ENCODE data around the gene UPK3BL2.
"Not testable (repeated sequence)": the region's sequence is repeated elsewhere in the genome, so short reads cannot be mapped to it uniquely, and the experiment has no call there.

The UPK3BL2 gene

DNA sequence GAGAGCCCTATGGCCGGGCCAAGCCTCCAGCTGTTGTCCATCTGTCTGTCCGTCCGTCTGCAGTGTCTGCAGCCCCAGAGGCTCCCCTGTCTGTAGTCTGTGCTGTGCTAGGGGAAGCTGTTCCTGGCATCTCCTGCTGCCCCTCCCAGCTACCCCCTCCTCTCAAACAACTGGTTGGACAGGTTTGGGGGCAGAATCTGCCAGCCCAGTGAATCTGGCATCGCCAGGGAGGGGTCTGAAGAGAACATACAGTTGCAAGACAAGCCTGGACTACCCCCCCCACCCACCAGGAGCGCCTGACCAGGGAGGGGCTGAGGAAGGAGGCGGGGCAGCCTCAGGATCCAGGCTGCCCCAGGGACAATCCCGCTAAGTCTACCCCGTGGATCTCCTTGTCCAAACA lies at the start of gene UPK3BL2:
Gene UPK3BL2 (minus strand): TSS at position 101 of the 400 bp plus-strand sequence. CDS start 60 bp downstream, at position 41.
- not testable (repeated sequence) for H3K9me3 ChIP-seq (ENCODE audit: control insufficient read depth, insufficient read depth, low read length); H3K27ac ChIP-seq (ENCODE audit: low read depth, low read length); H3K79me2 ChIP-seq (ENCODE audit: control insufficient read depth, low read length); H3K4me3 ChIP-seq (ENCODE audit: low read length); H4K20me1 ChIP-seq (ENCODE audit: control insufficient read depth, insufficient read depth, low read depth, low read length); H3K9me2 ChIP-seq (replicated peaks; ENCODE audit: control insufficient read depth, low read length); H3K4me2 ChIP-seq (ENCODE audit: low read length); H3F3A ChIP-seq (ENCODE audit: control insufficient read depth, insufficient read depth); H3K36me3 ChIP-seq (ENCODE audit: control insufficient read depth, low read length); H3K27me3 ChIP-seq (ENCODE audit: control insufficient read depth, low read length); H3K4me1 ChIP-seq (ENCODE audit: control insufficient read depth, low read length)

DNA sequence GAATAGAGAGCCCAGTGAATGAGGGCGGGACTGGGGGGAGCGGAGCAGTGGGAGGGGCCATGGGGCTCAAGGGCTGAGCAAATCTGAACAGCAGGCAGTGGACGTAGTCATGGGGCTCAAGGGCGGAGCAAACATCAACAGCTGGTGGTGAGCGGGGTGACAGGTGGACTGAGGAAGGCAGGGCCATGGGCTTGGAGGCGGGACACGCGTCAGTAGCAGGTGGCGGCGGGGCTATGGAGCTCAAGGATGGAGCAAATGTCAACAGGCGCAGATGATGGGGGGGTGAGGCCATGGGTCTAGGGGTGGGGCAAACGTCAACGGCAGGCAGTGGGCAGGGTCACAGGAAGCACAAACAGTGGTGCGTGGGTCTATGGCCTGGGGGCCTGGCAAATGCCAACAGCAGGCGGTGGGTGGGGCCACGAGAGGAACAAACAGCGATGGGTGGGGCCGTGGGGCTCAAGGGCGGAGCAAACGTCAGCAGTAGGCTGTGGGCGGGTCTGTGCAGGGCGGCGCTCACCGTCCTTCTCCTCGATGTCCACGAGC lies 49.1 kb upstream of the UPK3BL2 start:
- not testable (repeated sequence) for H4K20me1 ChIP-seq (ENCODE audit: control insufficient read depth, insufficient read depth, low read depth, low read length); H3K36me3 ChIP-seq (ENCODE audit: control insufficient read depth, low read length); H3K4me1 ChIP-seq (ENCODE audit: control insufficient read depth, low read length); H3K4me3 ChIP-seq (ENCODE audit: low read length); H3K79me2 ChIP-seq (ENCODE audit: control insufficient read depth, low read length); H3K27me3 ChIP-seq (ENCODE audit: control insufficient read depth, low read length); H3K4me2 ChIP-seq (ENCODE audit: low read length); H3K9me3 ChIP-seq (ENCODE audit: control insufficient read depth, insufficient read depth, low read length); H3F3A ChIP-seq (ENCODE audit: control insufficient read depth, insufficient read depth); H3K9me2 ChIP-seq (replicated peaks; ENCODE audit: control insufficient read depth, low read length); H3K27ac ChIP-seq (ENCODE audit: low read depth, low read length)

DNA sequence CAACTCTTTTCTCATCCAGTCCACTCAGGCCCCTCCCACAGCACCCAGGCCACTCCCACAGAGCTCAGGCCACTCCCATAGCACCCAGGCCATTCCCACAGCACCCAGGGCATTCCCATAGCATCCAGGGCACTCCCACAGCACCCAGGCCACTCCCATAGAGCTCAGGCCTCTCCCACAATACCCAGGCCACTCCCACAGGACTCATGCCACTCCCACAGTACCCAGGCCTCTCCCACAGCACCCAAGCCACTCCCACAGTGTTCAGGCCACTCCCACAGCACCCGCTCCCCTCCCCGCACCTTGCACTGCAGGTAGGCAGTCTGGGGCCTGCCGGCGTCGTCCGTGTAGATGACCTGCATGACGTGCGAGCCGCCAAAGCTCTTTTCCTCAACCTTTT lies 46.4 kb upstream of the UPK3BL2 start:
- H3K4me2 ChIP-seq (ENCODE audit: low read length); H3F3A ChIP-seq (ENCODE audit: control insufficient read depth, insufficient read depth); H4K20me1 ChIP-seq (ENCODE audit: control insufficient read depth, insufficient read depth, low read depth, low read length); H3K36me3 ChIP-seq (ENCODE audit: control insufficient read depth, low read length); H3K27me3 ChIP-seq (ENCODE audit: control insufficient read depth, low read length); H3K4me1 ChIP-seq (ENCODE audit: control insufficient read depth, low read length); H3K27ac ChIP-seq (ENCODE audit: low read depth, low read length); H3K4me3 ChIP-seq (ENCODE audit: low read length); H3K9me2 ChIP-seq (replicated peaks; ENCODE audit: control insufficient read depth, low read length); H3K9me3 ChIP-seq (ENCODE audit: control insufficient read depth, insufficient read depth, low read length); H3K79me2 ChIP-seq (ENCODE audit: control insufficient read depth, low read length): not testable (repeated sequence)

DNA sequence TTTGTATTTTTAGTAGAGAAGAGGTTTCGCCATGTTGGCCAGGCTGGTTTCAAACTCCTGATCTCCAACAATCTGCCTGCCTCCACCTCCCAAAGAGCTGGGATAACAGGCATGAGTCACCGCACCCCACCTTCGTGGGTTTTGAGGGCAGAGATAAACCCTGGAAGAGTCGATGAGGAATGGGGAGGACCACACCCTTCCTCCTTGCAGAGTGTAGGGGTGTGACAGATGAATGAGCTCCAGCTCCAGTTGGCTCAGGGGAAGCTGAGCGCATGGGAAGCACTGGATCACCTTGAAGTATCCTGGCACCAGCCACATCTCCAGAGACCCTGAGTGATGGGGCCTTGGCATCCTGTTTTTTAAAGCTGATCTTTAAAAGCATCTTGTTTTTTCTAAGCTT lies 40.0 kb upstream of the UPK3BL2 start:
- H3K27me3 ChIP-seq (ENCODE audit: control insufficient read depth, low read length); H3K4me1 ChIP-seq (ENCODE audit: control insufficient read depth, low read length); H3K27ac ChIP-seq (ENCODE audit: low read depth, low read length); H3K79me2 ChIP-seq (ENCODE audit: control insufficient read depth, low read length); H3K36me3 ChIP-seq (ENCODE audit: control insufficient read depth, low read length); H3K9me2 ChIP-seq (replicated peaks; ENCODE audit: control insufficient read depth, low read length); H3K9me3 ChIP-seq (ENCODE audit: control insufficient read depth, insufficient read depth, low read length); H3K4me2 ChIP-seq (ENCODE audit: low read length); H4K20me1 ChIP-seq (ENCODE audit: control insufficient read depth, insufficient read depth, low read depth, low read length); H3K4me3 ChIP-seq (ENCODE audit: low read length); H3F3A ChIP-seq (ENCODE audit: control insufficient read depth, insufficient read depth): not testable (repeated sequence)

GRCh38 chr7:102581722-102582121 lies 38.2 kb upstream of the UPK3BL2 start:
- H3K4me1 ChIP-seq (ENCODE audit: control insufficient read depth, low read length); H3K27ac ChIP-seq (ENCODE audit: low read depth, low read length); H3K27me3 ChIP-seq (ENCODE audit: control insufficient read depth, low read length); H3F3A ChIP-seq (ENCODE audit: control insufficient read depth, insufficient read depth); H3K4me2 ChIP-seq (ENCODE audit: low read length); H3K36me3 ChIP-seq (ENCODE audit: control insufficient read depth, low read length); H3K9me3 ChIP-seq (ENCODE audit: control insufficient read depth, insufficient read depth, low read length); H3K4me3 ChIP-seq (ENCODE audit: low read length); H4K20me1 ChIP-seq (ENCODE audit: control insufficient read depth, insufficient read depth, low read depth, low read length); H3K79me2 ChIP-seq (ENCODE audit: control insufficient read depth, low read length); H3K9me2 ChIP-seq (replicated peaks; ENCODE audit: control insufficient read depth, low read length): not testable (repeated sequence)

DNA sequence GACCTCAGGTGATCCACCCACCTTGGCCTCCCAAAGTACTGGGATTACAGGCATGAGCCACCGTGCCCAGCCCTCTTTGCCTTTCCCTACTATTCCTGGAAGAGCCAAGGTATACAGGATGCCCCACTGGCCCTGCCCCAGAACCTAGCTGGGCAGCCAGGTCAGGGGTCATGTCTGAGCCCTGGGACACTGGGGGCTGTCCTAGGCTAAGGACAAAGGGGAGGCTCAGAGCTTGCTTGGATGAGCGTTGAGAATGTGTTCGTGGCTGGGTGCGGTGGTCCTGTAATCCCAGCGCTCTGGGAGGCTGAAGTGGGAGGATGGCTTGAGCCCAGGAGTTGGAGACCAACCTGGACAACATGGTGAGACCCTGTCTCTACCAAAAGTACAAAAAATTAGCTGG lies 35.0 kb upstream of the UPK3BL2 start:
- not testable (repeated sequence) for H3K9me3 ChIP-seq (ENCODE audit: control insufficient read depth, insufficient read depth, low read length); H3K36me3 ChIP-seq (ENCODE audit: control insufficient read depth, low read length); H3K27ac ChIP-seq (ENCODE audit: low read depth, low read length); H3F3A ChIP-seq (ENCODE audit: control insufficient read depth, insufficient read depth); H3K4me1 ChIP-seq (ENCODE audit: control insufficient read depth, low read length); H3K79me2 ChIP-seq (ENCODE audit: control insufficient read depth, low read length); H3K4me3 ChIP-seq (ENCODE audit: low read length); H4K20me1 ChIP-seq (ENCODE audit: control insufficient read depth, insufficient read depth, low read depth, low read length); H3K27me3 ChIP-seq (ENCODE audit: control insufficient read depth, low read length); H3K9me2 ChIP-seq (replicated peaks; ENCODE audit: control insufficient read depth, low read length); H3K4me2 ChIP-seq (ENCODE audit: low read length)

DNA sequence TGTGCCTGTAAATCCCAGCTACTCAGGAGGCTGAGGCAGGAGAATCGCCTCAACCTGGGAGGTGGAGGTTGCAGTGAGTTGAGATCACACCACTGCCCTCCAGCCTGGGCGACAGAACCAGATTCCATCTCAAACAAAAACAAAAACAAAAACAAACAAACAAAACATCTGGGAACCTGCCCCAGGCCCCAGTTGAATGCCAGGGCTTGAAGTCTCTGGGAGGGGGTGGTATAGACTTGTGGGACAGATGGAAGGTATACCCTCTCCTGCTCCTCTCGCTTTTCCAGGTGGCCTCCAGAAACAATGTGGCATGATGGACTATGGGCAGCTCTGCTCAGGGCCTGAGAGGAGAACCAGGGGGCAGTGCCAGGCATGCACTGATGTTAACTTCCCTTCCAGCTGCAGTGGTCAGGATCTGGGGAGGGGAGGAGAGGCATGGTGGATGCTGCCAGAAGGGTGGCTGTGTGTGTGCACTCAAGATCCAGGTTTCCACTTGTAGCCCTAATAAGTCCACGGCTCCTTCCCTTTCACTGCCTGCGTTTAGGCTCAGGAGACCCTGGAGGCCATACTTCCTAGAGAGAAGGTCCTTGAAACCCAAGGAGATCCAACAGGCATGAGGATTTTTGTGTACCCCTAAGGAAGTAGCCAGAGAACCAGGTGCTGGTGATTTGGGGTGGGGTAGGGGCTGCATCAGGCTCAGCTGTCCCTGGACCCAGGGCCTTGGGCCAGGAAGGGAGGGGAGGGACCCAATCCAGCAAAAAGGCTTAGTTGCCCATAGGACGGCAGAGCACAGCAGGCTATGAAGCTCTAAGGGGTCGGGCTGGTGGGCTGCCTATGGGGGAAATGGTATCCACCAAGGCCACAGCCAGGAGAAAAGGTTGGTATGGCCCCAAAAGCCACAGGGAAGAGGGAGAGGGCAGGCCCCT lies 34.1 kb upstream of the UPK3BL2 start:
- H3K4me2 ChIP-seq (ENCODE audit: low read length); H3K4me3 ChIP-seq (ENCODE audit: low read length); H4K20me1 ChIP-seq (ENCODE audit: control insufficient read depth, insufficient read depth, low read depth, low read length); H3K9me3 ChIP-seq (ENCODE audit: control insufficient read depth, insufficient read depth, low read length); H3K27ac ChIP-seq (ENCODE audit: low read depth, low read length); H3K79me2 ChIP-seq (ENCODE audit: control insufficient read depth, low read length); H3K27me3 ChIP-seq (ENCODE audit: control insufficient read depth, low read length); H3K36me3 ChIP-seq (ENCODE audit: control insufficient read depth, low read length); H3F3A ChIP-seq (ENCODE audit: control insufficient read depth, insufficient read depth); H3K4me1 ChIP-seq (ENCODE audit: control insufficient read depth, low read length); H3K9me2 ChIP-seq (replicated peaks; ENCODE audit: control insufficient read depth, low read length): not testable (repeated sequence)

GRCh38 chr7:102576363-102576762 lies 32.9 kb upstream of the UPK3BL2 start:
- not testable (repeated sequence) for H3K4me3 ChIP-seq (ENCODE audit: low read length); H3K9me3 ChIP-seq (ENCODE audit: control insufficient read depth, insufficient read depth, low read length); H4K20me1 ChIP-seq (ENCODE audit: control insufficient read depth, insufficient read depth, low read depth, low read length); H3K4me1 ChIP-seq (ENCODE audit: control insufficient read depth, low read length); H3K4me2 ChIP-seq (ENCODE audit: low read length); H3K79me2 ChIP-seq (ENCODE audit: control insufficient read depth, low read length); H3K27me3 ChIP-seq (ENCODE audit: control insufficient read depth, low read length); H3K36me3 ChIP-seq (ENCODE audit: control insufficient read depth, low read length); H3K27ac ChIP-seq (ENCODE audit: low read depth, low read length); H3F3A ChIP-seq (ENCODE audit: control insufficient read depth, insufficient read depth); H3K9me2 ChIP-seq (replicated peaks; ENCODE audit: control insufficient read depth, low read length)
